ENCODE results near the gene ABTB1.

ABTB1 gene

DNA sequence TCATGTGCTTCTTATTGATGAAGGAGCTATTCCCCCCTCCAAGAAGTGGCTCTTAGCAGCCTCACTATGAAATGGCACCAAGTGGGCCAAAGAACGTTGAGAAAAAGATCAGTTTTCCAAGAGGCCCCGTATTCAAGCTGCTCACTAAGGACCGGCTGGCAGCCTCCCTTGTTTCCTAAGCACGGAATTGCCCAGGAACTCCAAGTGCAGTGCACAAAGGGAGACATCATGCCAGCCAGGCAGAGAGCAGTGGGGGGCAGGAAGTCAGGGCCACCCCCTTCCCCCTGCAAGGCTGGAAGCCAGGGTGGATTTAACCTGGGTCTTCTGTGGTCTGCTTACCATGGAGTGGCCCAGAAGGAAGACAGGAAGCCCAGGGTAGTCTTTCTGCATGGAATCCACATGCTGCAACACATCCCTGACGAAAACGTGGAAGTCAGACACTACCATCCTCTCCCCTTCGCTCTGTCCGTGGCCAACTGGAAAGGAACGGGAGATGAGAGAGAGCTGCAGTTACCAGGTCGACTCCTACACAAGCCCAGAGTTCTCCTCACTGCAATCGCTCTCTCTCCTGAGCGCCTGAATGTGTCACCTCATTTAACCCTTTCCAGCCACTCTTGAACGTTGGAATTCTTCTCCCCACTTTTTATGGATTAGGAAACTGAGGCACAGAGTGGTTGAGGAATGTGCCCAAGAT, 49.5 kb downstream of the ABTB1 start:
- no peak for DNase-seq

- DNase-seq: no peak
Measured at GRCh38 chr3:127723011-127723567, 50.3 kb downstream of the ABTB1 start.

- no peak for DNase-seq
Measured at GRCh38 chr3:127726894-127727293, 54.1 kb downstream of the ABTB1 start.

DNA sequence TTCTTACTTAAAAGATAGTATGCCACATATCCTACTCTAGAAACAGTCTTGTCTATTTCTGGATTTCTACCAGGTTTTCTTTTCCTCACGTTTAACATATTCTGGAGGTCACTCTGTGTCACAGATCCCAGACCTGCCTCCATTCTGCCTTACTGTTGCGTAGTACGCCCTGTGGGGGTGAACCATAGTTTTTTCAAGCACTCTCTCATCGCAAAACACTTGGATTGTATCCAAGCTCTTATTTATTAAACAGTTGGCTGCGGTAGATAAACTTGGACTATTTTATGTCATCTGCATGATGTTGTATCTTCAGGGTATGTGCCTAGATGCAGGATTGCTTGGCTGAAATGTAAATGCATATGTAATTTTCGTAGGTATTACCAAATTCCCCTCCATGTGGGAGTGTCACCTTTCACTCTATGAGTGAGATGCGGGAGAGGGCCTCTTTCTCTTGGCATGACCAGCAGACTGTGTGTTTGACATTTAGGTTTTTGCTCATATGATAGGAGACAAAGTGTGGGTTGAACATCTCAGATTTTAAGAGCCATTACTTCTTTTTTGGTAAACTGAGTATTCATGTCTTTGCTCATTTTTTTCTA, 55.8 kb downstream of the ABTB1 start:
- DNase-seq: no peak

DNA sequence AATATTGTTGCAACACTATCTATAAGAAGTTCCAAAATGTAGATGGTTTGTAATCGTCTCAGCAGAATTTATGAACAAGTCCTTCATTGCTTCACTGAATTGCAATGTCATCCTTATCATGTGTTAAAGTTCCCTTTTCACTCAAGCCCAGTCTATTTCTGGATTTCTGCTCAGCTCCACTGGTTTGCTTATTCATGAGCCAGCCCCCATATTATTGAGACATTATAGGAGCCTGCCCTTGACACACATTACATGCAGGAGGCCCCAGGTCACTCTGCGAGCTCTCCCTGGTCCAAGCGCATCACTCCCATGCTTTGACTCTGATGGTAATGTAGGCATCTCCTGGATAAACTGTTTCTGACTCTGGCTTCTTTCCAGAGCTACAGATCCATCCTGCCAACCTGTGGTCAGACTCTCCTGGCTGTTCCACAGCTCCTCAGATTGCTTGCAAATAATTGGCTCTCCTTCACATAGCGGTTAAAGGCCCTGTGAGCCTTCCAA, 56.9 kb downstream of the ABTB1 start:
- DNase-seq: no peak

- DNase-seq: no peak
Measured at GRCh38 chr3:127730171-127730570, 57.4 kb downstream of the ABTB1 start.

Measured in activated CD4-positive, alpha-beta T cell treated with anti-CD3 and anti-CD28 coated beads, Interleukin-2, Interleukin-6, amounts not matched to agents 100 ng/mL and 50 ng/mL, durations not matched to agents 16 hours and 8 hours (primary cell).